COLO668 (cell line): Measurements from ENCODE around the gene IL19.

Experiments used
- DNase-seq: peaks from one replicate; lab custom pipeline; 2025; ENCODE audit not compliant: unreplicated experiment; lab: John Stamatoyannopoulos, UW

Gene IL19, protein sequence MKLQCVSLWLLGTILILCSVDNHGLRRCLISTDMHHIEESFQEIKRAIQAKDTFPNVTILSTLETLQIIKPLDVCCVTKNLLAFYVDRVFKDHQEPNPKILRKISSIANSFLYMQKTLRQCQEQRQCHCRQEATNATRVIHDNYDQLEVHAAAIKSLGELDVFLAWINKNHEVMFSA

DNA sequence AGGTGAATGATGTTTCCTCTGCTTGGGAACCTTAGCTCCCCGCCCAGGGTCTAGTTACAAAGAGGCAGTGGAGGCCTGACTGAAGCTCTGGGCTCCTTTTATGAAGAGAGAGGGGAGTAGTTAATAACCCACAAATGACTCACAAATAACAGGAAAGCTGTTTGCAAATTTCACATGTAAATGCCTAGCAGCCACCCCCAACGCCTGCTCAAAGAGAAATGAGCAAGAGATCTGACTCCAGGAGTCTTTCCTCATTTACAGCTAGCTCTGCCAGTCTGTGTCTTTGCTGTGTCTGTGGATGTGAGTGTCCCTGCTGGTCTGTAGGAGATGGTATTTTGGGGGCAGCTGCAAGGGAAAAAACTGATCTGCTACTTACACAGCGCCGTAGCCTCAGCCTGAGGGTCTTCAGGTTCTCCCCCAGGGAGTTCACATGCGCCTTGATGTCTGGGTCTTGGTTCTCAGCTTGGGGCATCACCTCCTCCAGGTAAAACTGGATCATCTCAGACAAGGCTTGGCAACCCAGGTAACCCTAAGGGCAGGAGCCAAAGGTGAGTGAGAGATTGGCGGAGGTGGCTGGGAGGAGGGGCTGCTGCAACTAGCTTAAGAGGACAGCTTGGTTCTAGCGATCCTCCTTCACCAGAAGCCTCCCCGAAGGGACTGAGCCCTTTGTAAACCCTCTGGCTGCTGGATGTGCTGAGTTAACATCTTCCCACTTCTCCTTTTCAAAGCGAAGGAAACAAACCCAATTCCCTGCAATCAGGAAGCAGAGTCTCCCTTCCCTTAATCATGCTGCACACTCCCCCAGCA, at the start of gene IL19:
TSS of gene IL19 (plus strand) at position 243 of the 807 bp plus-strand sequence. CDS start 65,890 bp downstream, outside the sequence.
- DNase-seq: no peak

DNA sequence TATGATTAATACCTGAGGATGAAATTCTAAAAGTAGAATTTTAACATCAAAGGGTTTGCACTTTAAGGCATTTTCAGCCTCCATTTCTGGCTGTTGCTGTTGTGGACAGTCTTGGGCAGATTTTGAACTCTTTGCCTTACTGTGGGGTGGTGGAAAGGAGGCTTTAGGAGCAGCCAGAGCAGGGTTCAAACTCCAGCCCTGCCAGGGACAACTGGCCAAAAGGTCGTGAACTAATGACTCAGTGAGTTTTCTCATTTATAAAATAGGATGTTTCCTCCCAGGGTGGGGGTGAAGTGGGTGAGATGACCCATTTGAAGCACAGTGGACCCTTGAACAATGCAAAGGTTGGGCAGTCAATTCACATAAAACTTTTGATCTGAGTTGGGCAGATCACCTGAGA, 49.1 kb upstream of the IL19 start:
- no peak for DNase-seq

DNA sequence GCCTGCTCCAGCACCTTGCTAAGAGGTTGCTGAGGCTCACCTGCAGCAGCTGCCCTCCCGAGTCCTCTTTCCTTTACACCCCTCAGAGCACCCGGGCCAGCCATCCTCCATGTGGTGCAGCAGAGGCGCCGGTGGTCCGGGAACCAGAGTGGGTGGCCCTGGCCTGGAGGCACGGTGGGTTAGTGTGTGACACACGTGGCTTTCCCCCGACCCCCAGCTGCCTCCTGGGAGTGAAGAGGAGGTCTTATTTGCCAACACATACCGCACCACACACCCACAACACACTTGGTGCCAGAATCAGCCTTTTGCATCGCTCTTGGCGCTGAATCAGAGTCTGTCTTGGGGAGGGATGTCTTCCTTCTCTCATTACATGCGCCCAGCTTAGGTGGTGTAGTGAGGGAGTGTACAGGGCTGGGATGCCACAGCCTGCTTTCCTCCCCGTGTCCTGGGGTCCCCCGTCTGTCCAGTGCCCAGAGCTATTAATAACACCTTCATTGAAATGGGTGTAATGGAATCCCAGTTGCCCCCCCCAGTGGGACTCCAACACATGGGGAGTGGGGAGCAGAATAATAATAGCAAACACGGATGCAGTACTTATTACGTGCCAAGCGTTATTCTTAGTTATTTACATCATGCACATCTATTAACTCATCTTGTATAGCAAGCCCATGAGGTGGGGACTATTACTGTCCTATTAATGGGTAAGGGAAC, 47.7 kb upstream of the IL19 start:
- no peak for DNase-seq

DNA sequence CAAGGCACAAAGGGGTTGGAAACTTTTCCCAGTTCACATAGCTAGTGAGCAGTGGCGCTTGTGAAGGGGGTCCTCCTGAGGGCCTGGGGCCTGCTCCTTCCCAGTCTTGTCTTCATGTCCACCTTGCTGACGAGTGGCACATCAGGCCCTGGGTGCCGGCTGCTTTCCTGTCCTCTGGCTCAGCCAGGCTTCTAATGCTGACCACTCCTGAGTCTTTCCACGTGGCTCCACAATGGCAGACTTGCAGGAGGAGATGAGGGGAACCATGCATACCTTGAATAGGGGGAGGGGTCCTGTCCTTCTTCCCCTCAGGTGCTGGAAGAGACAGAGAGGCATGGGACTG, 47.1 kb upstream of the IL19 start:
- no peak for DNase-seq

DNA sequence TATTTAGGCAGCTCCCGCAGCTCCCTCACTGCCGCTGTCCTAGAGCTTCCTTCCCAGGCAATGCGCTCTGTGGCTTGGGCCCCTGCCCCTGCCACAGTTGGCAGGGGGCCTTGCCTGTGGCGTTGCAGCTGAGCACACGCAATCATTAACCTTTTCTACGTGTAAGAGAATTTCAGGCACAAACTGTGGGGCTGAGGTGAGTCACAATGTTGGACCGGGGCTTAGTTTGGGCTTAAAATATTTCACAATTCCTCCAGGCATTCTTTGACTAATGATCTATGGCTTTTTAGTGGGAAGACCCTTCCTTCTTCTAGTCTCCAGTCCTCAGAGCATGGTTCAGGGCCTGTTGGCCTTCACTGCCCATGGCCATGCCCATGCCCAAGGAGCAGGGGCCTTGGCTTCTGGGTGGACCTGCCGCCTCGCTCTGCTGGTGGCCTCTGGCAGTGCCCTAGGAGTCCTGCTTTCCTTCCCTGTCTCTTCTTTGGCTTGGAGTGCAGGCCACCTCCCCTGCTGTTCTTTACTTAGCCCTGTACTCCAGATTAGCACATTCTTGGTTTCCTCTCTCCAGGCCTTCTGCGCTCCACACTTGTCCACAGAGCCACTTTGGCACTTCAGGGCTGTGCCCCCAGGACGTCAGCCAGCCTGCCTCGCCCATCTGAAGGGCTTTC, 46.6 kb upstream of the IL19 start:
- DNase-seq: no peak

DNA sequence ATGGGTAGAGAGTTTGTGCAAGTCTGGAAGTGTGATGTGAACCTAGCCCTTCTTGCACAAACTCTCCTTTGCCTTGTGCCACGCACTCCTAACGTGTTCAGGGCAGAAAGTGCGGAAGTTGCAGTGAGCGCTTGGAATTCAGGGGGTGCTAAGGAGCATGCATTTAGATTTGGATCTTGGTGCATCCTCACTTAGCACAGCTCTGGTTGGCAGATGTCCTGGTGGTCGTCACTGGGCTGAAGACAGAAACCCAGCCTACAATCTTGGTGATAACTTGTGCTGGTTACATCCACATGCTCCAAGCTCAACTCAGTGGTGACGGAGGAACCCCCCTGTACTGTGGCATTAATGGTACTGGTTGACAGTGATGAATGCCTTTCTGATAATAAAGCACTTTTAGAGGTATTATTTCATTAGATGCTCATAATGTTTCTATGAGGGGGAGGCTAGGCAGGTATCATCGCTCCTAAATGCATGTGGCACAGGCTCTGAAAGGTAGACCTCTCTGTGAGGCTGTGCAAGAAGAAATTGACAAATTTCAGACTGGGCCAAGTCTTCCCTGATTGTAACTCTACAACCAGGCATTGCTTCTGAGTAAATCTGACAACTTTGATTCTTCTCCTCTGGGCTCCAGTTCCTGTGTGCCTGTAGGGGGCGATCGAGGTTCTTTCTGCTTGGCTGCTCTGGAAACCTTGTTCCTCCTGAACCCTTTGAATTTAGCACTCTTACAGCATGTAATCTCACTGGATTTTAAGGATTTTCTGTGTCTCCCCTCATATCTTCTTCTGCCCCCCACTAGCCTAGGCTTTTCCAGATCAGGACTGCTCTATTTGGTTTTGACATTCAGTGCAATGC, 45.2 kb upstream of the IL19 start:
- peak; percentile 52 for DNase-seq

DNA sequence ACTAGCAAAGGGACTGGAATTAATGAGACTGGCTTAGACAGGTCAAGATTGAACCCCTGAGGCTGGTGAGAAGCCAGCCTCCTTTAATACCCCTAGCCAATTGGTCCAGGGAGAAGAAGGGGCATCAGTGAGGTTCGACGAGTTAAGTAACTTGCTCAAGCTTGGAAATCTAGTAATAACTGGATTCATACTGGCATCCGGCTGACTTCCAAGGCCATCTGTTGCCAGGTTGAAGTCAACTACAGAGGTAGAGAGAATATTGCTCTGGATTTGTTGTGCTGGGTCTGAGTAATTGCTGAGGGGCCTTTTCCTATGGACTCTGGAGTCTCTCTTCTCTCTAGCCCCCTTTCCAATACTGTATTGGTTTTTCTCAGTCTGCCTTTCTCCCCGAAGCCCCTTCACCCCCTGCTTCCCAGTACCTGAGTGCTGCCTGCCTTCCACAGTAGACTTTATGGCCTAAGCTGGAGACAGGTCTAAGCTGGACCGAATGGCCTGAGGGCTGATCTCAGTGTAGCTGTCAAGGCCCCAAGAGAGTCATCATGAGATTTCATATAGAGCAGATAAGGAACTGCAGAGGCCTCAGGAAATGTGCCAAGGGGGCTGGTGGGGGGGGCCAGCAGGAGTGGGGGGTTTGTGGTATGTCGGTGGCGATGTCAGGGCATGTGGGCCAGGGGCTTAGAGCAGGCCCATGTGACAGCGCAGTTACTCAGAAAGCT, 42.4 kb upstream of the IL19 start:
- no peak for DNase-seq

DNA sequence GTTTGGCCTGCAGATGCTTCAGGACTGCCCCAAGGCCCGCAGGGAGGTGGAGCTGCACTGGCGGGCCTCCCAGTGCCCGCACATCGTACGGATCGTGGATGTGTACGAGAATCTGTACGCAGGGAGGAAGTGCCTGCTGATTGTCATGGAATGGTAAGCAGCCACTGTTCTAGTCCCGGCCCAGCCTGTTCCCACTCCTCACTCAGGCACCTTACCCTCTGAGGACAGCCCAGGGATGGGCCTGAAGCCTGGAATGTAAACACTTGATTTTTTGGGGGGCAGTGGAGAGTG, 41.9 kb upstream of the IL19 start:
- DNase-seq: no peak

DNA sequence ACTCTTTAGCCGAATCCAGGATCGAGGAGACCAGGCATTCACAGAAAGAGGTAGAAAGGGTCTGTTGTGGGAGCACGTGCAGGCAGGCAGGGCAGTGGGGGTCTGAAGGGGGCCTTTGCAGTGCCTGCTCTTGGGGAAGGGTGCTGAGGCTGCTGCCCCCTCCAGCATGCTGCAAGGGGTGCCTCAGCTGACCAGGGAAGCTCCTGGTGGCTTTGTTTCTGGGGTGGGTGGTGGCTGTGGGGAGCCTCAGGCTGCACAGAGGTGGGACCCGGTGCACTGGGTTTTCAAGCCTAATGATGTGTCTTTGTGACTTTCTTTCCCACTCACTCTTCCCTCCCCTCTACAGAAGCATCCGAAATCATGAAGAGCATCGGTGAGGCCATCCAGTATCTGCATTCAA, 41.5 kb upstream of the IL19 start:
- no peak for DNase-seq

DNA sequence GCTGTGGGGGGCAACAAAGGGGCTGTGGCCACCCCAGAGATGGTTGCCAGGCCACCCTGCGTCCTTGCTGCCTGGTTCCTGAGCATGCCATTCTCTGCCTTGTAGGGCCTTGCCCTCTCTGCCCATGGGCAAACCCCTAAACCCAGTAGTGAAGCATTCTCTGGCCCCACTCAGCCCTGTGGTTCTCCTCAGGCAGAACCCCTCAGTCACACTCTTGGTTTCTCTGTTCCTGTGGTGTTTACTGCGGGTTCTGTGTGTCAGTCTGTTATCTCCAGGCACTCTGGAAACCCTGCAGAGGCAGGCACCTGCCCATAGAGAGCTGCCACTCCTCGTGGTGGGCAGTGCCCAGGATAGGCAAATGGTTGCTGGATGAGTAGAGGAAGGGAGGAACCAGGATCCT, 41.1 kb upstream of the IL19 start:
- DNase-seq: no peak

DNA sequence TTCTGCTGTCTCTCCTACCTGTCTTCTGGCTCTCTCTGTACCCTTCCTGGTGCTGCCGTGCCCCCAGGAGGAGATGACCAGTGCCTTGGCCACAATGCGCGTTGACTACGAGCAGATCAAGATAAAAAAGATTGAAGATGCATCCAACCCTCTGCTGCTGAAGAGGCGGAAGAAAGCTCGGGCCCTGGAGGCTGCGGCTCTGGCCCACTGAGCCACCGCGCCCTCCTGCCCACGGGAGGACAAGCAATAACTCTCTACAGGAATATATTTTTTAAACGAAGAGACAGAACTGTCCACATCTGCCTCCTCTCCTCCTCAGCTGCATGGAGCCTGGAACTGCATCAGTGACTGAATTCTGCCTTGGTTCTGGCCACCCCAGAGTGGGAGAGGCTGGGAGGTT, 38.1 kb upstream of the IL19 start:
- no peak for DNase-seq

DNA sequence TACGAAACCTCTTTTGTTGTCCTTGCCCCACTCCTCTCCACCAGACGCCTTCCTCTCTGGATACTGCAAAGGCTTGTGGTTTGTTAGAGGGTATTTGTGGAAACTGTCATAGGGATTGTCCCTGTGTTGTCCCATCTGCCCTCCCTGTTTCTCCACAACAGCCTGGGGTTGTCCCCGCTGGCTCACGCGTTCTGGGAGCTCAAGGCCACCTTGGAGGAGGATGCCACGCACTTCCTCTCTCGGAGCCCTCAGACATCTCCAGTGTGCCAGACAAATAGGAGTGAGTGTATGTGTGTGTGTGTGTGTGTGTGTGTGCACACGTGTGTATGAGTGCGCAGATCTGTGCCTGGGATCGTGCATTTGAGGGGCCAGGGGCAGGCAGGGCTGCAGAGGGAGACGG, 37.6 kb upstream of the IL19 start:
- DNase-seq: no peak

DNA sequence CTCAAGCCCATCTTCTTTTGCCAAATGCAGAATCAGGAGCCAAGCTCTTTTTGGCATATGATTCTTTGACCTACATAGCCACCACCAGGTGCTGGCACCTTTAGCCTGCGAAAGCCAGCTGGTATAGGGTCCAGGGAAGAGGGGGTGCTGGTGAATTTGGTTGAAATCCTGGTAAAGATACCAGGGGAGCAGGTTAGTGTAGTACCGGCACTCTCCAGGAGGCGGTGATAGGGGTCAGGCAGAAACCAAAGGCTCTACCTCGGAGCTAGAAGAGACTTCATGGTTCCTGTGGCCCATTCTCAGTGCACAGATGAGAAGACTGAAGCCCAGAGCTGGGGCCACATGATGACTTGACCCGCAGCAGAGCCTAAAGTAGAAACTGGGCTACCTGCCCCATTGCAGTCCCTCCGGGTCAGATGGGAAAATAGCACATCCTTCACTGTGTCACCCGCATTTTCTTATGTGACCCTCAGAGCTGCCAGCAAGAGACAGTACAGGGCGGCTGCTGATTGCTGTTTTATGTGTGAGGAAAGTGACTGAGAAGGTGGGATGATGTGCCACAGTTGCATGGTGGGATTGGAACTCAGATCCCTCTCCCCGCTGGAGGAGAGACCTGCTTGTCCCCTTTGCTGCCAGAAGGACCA, 36.0 kb upstream of the IL19 start:
- DNase-seq: peak; percentile 50

DNA sequence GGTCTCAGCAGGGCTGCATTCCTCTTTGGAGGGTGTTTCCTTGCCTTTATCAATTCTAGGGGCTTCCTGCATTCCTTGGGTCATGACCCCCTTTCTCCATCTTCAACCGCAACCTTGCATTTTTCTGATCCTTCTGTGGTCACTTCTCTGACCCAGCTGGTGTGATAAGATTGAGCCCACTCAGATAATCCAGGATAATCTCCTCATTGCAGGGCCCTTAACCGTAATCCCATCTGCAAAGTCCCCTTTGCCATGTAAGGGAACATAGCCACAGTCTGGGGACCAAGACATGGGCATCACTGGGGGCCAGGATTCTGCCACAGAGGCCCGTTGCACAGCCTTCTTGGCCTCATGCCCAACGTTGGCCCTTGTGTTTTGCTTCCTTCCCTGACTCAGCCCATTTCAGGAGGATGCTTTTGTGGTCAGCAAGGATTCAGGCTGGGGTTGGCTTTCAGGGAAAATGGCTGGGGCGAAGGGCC, 35.0 kb upstream of the IL19 start:
- DNase-seq: no peak

DNA sequence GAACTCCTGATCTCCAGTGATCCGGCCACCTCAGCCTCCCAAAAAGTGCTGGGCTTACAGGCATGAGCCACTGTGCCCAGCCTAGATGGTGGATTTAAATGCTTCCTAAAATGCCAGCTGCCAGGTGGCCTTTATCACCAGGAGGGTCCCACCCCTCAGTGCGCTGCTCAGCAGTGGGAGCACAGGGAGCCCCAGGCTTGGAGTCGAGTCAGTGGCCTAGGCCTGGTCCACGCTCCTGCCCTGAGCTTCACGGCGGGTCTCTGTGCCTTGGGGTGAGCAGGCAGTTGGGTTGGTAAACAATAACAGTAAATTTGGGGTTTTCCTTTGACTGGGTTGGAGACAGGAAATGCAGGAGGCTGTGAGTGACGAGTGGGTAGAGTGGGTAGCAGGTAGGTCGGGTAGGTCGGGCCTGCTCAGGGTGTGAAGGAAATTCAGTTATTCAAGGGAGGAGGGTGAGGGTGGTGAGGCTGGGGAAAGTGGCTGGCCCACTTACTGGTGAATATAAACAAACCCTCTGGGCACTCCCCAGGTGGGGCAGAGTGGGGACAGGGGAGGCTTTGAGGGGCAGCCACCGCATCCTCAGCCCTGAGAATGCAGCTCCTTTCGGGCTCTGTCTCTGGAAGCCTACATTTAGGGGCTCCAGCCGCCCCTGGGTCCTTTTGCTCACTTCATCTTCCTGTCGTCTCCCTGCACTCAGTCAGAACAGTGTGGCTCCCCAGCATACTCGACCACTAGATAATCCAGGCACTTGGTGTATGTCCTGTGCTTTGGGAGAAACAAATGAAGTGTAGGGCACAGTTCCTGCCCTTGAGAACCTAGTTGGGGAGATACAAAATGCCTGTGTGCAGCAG, 33.5 kb upstream of the IL19 start:
- DNase-seq: no peak

DNA sequence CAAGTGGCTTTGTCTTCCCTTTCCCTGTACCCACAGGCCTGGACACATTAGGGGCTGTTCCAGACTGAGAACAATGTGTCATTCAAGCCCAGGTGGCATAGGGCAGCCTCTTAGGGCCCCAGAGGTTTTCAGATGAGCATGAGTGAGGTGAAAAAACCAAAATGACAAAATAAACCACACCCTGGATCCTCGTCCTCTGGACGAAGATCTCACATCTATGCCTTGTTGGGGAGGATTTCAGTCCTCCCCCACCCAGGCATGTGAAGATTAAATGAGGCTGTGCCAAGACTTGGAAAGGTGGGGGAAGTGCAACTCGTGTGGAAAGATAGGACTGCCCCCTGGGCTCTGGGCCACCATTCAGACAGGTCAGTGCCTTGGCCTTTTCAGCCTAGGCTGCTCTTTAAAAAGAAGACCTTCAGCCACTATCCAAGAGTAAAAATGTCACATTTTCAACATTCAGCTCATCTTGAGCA, 32.8 kb upstream of the IL19 start:
- DNase-seq: no peak

DNA sequence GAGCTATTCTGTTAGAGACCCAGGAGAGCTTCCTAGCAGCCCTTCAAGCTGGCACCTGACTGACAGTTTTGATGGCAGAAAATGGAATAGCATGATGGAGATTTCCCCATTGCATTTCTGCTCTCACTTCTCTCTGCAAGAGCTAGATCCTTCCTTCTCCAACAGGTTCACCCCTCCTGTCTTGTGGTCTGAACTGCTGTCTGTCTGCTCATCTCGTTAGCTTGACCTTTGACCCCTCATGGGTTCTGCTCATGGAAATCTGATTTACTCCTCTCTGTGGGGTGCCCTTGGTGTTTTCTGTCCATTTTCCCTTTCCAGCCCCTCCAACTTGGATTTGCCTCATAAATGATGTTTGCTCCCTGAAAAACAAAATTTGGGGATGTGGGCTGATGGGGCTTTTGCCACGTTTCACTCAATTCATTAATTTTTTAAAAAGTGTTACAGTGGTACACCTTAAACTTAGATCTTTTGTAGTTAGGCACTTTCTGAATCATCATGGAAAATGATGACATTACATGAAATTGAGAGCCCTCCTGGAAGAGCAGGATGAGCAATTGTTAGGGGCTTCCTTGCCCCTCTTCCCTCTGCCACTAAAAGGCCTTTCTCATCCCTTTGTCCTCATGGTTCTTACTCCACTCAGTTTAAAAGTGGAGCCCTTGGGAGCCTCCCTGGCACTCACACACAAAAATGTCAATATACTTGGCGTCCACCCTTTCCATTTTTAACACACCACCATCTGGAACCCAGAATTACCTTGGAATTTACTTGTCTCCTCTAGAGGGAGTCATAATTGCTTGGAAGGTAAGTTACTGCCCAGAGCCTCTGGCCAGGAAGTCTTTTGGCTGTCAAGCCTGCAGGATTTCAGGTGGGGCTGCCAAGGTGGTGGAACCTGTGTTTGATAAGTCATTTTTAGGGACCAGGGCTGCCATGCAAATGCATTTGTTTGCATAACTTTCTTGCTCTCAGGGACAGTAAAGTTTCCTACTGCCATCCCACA, 31.9 kb upstream of the IL19 start:
- no peak for DNase-seq
